ENCODE data around the gene SUB1.
"Not testable (repeated sequence)": the region's sequence is repeated elsewhere in the genome, so short reads cannot be mapped to it uniquely, and the experiment has no call there.

DNA sequence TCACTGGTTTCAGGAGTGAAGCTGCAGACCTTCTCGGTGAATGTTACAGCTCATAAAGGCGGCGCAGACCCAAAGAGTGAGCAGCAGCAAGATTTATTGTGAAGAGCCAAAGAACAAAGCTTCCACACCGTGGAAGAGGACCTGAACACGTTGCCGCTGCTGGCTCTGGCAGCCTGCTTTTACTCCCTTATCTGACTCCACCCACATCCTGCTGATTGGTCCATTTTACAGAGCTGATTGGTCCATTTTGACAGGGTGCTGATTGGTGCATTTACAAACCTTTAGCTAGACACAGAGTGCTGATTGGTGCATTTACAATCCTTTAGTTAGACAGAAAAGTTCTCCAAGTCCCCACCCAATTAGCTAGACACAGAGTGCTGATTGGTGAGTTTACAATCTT, 32.9 kb upstream of the SUB1 start:
- TF ChIP-seq, protein P1, sequence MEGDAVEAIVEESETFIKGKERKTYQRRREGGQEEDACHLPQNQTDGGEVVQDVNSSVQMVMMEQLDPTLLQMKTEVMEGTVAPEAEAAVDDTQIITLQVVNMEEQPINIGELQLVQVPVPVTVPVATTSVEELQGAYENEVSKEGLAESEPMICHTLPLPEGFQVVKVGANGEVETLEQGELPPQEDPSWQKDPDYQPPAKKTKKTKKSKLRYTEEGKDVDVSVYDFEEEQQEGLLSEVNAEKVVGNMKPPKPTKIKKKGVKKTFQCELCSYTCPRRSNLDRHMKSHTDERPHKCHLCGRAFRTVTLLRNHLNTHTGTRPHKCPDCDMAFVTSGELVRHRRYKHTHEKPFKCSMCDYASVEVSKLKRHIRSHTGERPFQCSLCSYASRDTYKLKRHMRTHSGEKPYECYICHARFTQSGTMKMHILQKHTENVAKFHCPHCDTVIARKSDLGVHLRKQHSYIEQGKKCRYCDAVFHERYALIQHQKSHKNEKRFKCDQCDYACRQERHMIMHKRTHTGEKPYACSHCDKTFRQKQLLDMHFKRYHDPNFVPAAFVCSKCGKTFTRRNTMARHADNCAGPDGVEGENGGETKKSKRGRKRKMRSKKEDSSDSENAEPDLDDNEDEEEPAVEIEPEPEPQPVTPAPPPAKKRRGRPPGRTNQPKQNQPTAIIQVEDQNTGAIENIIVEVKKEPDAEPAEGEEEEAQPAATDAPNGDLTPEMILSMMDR (IDR thresholded peaks at IDR 0.05) = not testable (repeated sequence)
- TF ChIP-seq EP300, POLR2A, POLR2AphosphoS5 (IDR thresholded peaks at IDR 0.05): not testable (repeated sequence)
